DMS153 treated with DMSO at 0.1 percent for 48 hours (cell line): ENCODE results near the gene PIP5KL1.

Experiments used
- DNase-seq: peaks from one replicate; lab custom pipeline; 2025; ENCODE audit not compliant: unreplicated experiment; lab: John Stamatoyannopoulos, UW

The PIP5KL1 gene

GRCh38 chr9:127875306-127875966 is 55.1 kb downstream of the PIP5KL1 start:
- DNase-seq: no peak

GRCh38 chr9:127874301-127875221 is 56.0 kb downstream of the PIP5KL1 start:
- no peak for DNase-seq

- DNase-seq: no peak
These were observed 56.7 kb downstream of the PIP5KL1 start for GRCh38 chr9:127873886-127874285.

- no peak for DNase-seq
These were observed 57.3 kb downstream of the PIP5KL1 start for GRCh38 chr9:127873223-127873691.

- no peak for DNase-seq
These were observed 58.0 kb downstream of the PIP5KL1 start for GRCh38 chr9:127872369-127873222.

GRCh38 chr9:127871531-127871930 is 59.0 kb downstream of the PIP5KL1 start:
- DNase-seq: no peak

GRCh38 chr9:127870887-127871286 is 59.7 kb downstream of the PIP5KL1 start:
- DNase-seq: no peak
